SK-N-SH treated with all-trans-retinoic acid at 6 μM for 48 hours (cell line): Measurements from ENCODE around the gene FAM228A.

Experiments
- ATAC-seq: fragments of 200-7000 bp; cut with Tn5 transposase; 3 replicates; pipeline ENCODE4 v1.9.1; 2020; ENCODE audit warnings: mild to moderate bottlenecking, moderate library complexity
- ARNTL ChIP-seq: fragments of 450-650 bp; formaldehyde crosslinking; IDR thresholded peaks from 2 replicates; pipeline ENCODE4 v1.5.0; 2020; ENCODE audit warnings: low read depth, mild to moderate bottlenecking, moderate library complexity, borderline replicate concordance
- CSDC2 ChIP-seq: fragments of 250-450 bp; sonication (Bioruptor Pico); IDR thresholded peaks from 2 replicates; pipeline ENCODE4 v1.5.0; 2020; ENCODE audit warnings: mild to moderate bottlenecking, moderate library complexity
- ESRRG ChIP-seq: fragments of 250-450 bp; sonication (Bioruptor Pico); IDR thresholded peaks from 2 replicates; pipeline ENCODE4 v1.6.1; 2021; ENCODE audit warnings: mild to moderate bottlenecking
- GLIS3 ChIP-seq: fragments of 250-450 bp; sonication (Bioruptor Pico); IDR thresholded peaks from 2 replicates; pipeline ENCODE4 v1.5.0; 2020; ENCODE audit warnings: mild to moderate bottlenecking, moderate library complexity
- ISL1 ChIP-seq: fragments of 250-450 bp; sonication (Bioruptor Pico); IDR thresholded peaks from 2 replicates; pipeline ENCODE4 v2.1.2; 2022; ENCODE audit warnings: mild to moderate bottlenecking, moderate library complexity
- OSR1 ChIP-seq: fragments of 250-450 bp; sonication (Bioruptor Pico); IDR thresholded peaks from 2 replicates; pipeline ENCODE4 v1.8.0; 2022; ENCODE audit warnings: moderate library complexity, mild to moderate bottlenecking, inconsistent platforms
- PPARA ChIP-seq: fragments of 250-450 bp; sonication (Bioruptor Pico); IDR thresholded peaks from 2 replicates; pipeline ENCODE4 v1.5.0; 2020; ENCODE audit warnings: mild to moderate bottlenecking, borderline replicate concordance
- SNAI2 ChIP-seq: fragments of 250-450 bp; sonication (Bioruptor Pico); IDR thresholded peaks from 2 replicates; pipeline ENCODE4 v1.5.0; 2020; ENCODE audit warnings: mild to moderate bottlenecking, moderate library complexity
- TCF4 ChIP-seq: fragments of 250-450 bp; sonication (Bioruptor Pico); IDR thresholded peaks from 2 replicates; pipeline ENCODE4 v1.8.0; 2021; ENCODE audit warnings: mild to moderate bottlenecking, moderate library complexity, borderline replicate concordance
- TOX ChIP-seq: fragments of 250-450 bp; sonication (Bioruptor Pico); IDR thresholded peaks from 2 replicates; pipeline ENCODE4 v1.8.0; 2021; ENCODE audit warnings: mild to moderate bottlenecking, moderate library complexity, borderline replicate concordance
- ZC3H10 ChIP-seq: fragments of 250-450 bp; sonication (Bioruptor Pico); IDR thresholded peaks from 2 replicates; pipeline ENCODE4 v1.5.1; 2021; ENCODE audit warnings: mild to moderate bottlenecking, moderate library complexity
- ZFP3 ChIP-seq: fragments of 250-450 bp; sonication (Bioruptor Pico); IDR thresholded peaks from 2 replicates; pipeline ENCODE4 v1.5.0; 2020; ENCODE audit warnings: mild to moderate bottlenecking, moderate library complexity
- ZFP30 ChIP-seq: fragments of 450-650 bp; formaldehyde crosslinking; IDR thresholded peaks from 2 replicates; pipeline ENCODE4 v1.5.0; 2022; ENCODE audit warnings: mild to moderate bottlenecking, moderate library complexity
- ZNF565 ChIP-seq: fragments of 450-650 bp; formaldehyde crosslinking; conservative IDR thresholded peaks from 2 replicates; pipeline ENCODE4 v1.5.0; 2020; ENCODE audit warnings: low read depth, mild to moderate bottlenecking, moderate library complexity
- ZNF70 ChIP-seq: fragments of 450-650 bp; formaldehyde crosslinking; IDR thresholded peaks from 2 replicates; pipeline ENCODE4 v1.5.0; 2020; ENCODE audit warnings: mild to moderate bottlenecking, moderate library complexity
- ZNF8 ChIP-seq: fragments of 450-650 bp; formaldehyde crosslinking; IDR thresholded peaks from 2 replicates; pipeline ENCODE4 v1.5.0; 2020; ENCODE audit warnings: mild to moderate bottlenecking, moderate library complexity
- TF ChIP-seq, protein P1 (sequence below): fragments of 250-450 bp; sonication (Bioruptor Pico); IDR thresholded peaks from 2 replicates; pipeline ENCODE4 v1.5.1; 2021; ENCODE audit warnings: mild to moderate bottlenecking, moderate library complexity
- TF ChIP-seq, protein P2 (sequence below): fragments of 250-450 bp; sonication (Bioruptor Pico); IDR thresholded peaks from 2 replicates; pipeline ENCODE4 v1.5.0; 2020; ENCODE audit warnings: mild to moderate bottlenecking, moderate library complexity
- TF ChIP-seq, protein P3 (sequence below): fragments of 250-450 bp; sonication (Bioruptor Pico); IDR thresholded peaks from 2 replicates; pipeline ENCODE4 v1.5.1; 2020; ENCODE audit warnings: low read depth, mild to moderate bottlenecking, moderate library complexity
- TF ChIP-seq, protein P4 (sequence below): fragments of 250-450 bp; sonication (Bioruptor Pico); IDR thresholded peaks from 2 replicates; pipeline ENCODE4 v1.8.0; 2020; ENCODE audit warnings: mild to moderate bottlenecking, moderate library complexity, borderline replicate concordance
- TF ChIP-seq, protein P5 (sequence below): fragments of 250-450 bp; sonication (Bioruptor Pico); IDR thresholded peaks from 2 replicates; pipeline ENCODE4 v1.8.0; 2021; ENCODE audit warnings: low read depth, mild to moderate bottlenecking, moderate library complexity, borderline replicate concordance

The FAM228A gene

DNA sequence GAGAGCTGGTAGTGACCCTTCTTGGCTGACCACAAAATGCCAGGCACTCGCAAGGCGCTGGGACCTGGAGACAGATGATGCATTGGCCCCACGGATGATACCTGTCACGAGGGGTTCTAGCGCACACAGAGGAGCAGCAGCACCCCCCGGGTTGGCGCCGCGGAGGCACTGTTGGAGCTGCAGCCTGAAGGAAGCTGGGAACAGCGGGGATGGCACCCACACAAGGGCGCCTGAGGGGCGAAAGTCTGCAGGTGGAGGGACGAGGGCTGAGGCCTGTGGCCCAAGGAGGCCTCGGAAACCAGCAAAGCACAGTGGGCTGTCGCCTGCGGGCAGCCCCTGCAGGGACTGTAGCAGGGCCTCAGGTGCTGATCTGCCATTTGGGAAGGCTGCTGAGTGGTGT, 33.6 kb downstream of the FAM228A start:
- no peak for TF ChIP-seq GLIS3
- TF ChIP-seq ZNF8 (CRISPR knock-in tag), result no peak
- TF ChIP-seq, protein P1, sequence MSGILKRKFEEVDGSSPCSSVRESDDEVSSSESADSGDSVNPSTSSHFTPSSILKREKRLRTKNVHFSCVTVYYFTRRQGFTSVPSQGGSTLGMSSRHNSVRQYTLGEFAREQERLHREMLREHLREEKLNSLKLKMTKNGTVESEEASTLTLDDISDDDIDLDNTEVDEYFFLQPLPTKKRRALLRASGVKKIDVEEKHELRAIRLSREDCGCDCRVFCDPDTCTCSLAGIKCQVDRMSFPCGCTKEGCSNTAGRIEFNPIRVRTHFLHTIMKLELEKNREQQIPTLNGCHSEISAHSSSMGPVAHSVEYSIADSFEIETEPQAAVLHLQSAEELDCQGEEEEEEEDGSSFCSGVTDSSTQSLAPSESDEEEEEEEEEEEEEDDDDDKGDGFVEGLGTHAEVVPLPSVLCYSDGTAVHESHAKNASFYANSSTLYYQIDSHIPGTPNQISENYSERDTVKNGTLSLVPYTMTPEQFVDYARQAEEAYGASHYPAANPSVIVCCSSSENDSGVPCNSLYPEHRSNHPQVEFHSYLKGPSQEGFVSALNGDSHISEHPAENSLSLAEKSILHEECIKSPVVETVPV (CRISPR knock-in tag), result no peak
- no peak for TF ChIP-seq ESRRG (CRISPR knock-in tag)
- TF ChIP-seq, protein P2, sequence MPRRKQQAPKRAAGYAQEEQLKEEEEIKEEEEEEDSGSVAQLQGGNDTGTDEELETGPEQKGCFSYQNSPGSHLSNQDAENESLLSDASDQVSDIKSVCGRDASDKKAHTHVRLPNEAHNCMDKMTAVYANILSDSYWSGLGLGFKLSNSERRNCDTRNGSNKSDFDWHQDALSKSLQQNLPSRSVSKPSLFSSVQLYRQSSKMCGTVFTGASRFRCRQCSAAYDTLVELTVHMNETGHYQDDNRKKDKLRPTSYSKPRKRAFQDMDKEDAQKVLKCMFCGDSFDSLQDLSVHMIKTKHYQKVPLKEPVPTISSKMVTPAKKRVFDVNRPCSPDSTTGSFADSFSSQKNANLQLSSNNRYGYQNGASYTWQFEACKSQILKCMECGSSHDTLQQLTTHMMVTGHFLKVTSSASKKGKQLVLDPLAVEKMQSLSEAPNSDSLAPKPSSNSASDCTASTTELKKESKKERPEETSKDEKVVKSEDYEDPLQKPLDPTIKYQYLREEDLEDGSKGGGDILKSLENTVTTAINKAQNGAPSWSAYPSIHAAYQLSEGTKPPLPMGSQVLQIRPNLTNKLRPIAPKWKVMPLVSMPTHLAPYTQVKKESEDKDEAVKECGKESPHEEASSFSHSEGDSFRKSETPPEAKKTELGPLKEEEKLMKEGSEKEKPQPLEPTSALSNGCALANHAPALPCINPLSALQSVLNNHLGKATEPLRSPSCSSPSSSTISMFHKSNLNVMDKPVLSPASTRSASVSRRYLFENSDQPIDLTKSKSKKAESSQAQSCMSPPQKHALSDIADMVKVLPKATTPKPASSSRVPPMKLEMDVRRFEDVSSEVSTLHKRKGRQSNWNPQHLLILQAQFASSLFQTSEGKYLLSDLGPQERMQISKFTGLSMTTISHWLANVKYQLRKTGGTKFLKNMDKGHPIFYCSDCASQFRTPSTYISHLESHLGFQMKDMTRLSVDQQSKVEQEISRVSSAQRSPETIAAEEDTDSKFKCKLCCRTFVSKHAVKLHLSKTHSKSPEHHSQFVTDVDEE (CRISPR knock-in tag), result no peak
- no peak for TF ChIP-seq ARNTL (CRISPR knock-in tag)
- TF ChIP-seq, protein P3, sequence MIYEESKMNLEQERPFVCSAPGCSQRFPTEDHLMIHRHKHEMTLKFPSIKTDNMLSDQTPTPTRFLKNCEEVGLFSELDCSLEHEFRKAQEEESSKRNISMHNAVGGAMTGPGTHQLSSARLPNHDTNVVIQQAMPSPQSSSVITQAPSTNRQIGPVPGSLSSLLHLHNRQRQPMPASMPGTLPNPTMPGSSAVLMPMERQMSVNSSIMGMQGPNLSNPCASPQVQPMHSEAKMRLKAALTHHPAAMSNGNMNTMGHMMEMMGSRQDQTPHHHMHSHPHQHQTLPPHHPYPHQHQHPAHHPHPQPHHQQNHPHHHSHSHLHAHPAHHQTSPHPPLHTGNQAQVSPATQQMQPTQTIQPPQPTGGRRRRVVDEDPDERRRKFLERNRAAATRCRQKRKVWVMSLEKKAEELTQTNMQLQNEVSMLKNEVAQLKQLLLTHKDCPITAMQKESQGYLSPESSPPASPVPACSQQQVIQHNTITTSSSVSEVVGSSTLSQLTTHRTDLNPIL (CRISPR knock-in tag), result no peak
- TF ChIP-seq CSDC2 (CRISPR knock-in tag), result no peak
- no peak for TF ChIP-seq TOX (CRISPR knock-in tag)
- no peak for TF ChIP-seq ZFP30 (CRISPR knock-in tag)
- no peak for TF ChIP-seq ZFP3 (CRISPR knock-in tag)
- TF ChIP-seq ISL1 (CRISPR knock-in tag), result no peak
- TF ChIP-seq ZC3H10 (CRISPR knock-in tag), result no peak
- no peak for TF ChIP-seq ZNF70 (CRISPR knock-in tag)
- no peak for ATAC-seq

DNA sequence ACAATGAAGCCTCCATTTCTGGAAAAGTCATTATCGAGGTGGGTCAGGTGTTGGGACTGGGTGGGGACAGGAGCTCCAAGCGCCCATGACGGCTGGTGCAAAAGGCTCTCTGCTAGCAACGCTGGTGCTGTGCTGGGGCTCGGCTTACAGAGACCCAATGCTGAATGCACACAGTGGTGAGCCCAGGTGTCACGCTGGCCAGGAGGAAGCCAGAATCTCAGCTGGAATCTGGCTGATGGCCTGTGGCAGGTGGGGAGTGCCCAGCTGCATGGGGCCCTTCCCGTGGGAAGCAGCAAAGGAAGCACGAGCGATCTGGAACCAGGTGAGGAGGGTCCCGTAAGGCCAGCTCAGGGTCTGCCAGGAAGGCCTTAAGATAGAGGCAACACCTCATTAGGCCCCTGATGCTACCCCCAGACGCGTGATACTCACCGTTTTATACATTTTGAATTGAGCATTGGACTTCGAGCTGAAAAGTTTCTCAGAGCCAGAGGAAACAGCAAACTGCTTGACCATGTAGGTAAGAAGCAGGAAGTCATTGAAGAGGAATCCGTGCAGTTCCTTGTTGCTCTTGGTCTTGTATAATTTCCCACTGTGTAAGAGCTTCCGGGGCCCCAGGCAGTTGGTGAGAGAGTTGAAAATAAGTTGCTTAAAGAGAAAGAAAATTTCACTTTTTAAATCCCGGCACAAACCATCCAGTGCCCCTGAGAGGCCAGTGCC, 34.7 kb downstream of the FAM228A start:
- no peak for ATAC-seq
- TF ChIP-seq, protein P4, sequence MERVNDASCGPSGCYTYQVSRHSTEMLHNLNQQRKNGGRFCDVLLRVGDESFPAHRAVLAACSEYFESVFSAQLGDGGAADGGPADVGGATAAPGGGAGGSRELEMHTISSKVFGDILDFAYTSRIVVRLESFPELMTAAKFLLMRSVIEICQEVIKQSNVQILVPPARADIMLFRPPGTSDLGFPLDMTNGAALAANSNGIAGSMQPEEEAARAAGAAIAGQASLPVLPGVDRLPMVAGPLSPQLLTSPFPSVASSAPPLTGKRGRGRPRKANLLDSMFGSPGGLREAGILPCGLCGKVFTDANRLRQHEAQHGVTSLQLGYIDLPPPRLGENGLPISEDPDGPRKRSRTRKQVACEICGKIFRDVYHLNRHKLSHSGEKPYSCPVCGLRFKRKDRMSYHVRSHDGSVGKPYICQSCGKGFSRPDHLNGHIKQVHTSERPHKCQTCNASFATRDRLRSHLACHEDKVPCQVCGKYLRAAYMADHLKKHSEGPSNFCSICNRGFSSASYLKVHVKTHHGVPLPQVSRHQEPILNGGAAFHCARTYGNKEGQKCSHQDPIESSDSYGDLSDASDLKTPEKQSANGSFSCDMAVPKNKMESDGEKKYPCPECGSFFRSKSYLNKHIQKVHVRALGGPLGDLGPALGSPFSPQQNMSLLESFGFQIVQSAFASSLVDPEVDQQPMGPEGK (CRISPR knock-in tag), result no peak
- no peak for TF ChIP-seq ESRRG (CRISPR knock-in tag)
- TF ChIP-seq ZNF565 (CRISPR knock-in tag), result no peak
- TF ChIP-seq TCF4 (CRISPR knock-in tag), result no peak
- TF ChIP-seq, protein P5, sequence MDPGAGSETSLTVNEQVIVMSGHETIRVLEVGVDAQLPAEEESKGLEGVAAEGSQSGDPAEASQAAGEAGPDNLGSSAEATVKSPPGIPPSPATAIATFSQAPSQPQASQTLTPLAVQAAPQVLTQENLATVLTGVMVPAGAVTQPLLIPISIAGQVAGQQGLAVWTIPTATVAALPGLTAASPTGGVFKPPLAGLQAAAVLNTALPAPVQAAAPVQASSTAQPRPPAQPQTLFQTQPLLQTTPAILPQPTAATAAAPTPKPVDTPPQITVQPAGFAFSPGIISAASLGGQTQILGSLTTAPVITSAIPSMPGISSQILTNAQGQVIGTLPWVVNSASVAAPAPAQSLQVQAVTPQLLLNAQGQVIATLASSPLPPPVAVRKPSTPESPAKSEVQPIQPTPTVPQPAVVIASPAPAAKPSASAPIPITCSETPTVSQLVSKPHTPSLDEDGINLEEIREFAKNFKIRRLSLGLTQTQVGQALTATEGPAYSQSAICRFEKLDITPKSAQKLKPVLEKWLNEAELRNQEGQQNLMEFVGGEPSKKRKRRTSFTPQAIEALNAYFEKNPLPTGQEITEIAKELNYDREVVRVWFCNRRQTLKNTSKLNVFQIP (CRISPR knock-in tag), result no peak
- no peak for TF ChIP-seq OSR1 (CRISPR knock-in tag)
- TF ChIP-seq SNAI2 (CRISPR knock-in tag), result no peak
- TF ChIP-seq ZNF8 (CRISPR knock-in tag), result no peak
- no peak for TF ChIP-seq ZC3H10 (CRISPR knock-in tag)
- TF ChIP-seq PPARA (CRISPR knock-in tag), result no peak
- TF ChIP-seq, protein P3 (CRISPR knock-in tag), result no peak
- no peak for TF ChIP-seq GLIS3
- no peak for TF ChIP-seq ZFP3 (CRISPR knock-in tag)
